GM18858 (cell line): ENCODE measurements around the gene DENND2A.

ENCODE experiments used
- ATAC-seq: cut with Tn5 transposase; IDR thresholded peaks from one replicate; pipeline ENCODE4 v1.9.1; 2021; ENCODE audit not compliant: unreplicated experiment

DENND2A gene

GRCh38 chr7:140475747-140476333 is 164.8 kb downstream of the DENND2A start:
- ATAC-seq = no peak
